GM18858 (cell line): ENCODE measurements around the gene SRP14.

Experiments used
- ATAC-seq: cut with Tn5 transposase; IDR thresholded peaks from one replicate; pipeline ENCODE4 v1.9.1; 2021; ENCODE audit not compliant: unreplicated experiment

The SRP14 gene

DNA sequence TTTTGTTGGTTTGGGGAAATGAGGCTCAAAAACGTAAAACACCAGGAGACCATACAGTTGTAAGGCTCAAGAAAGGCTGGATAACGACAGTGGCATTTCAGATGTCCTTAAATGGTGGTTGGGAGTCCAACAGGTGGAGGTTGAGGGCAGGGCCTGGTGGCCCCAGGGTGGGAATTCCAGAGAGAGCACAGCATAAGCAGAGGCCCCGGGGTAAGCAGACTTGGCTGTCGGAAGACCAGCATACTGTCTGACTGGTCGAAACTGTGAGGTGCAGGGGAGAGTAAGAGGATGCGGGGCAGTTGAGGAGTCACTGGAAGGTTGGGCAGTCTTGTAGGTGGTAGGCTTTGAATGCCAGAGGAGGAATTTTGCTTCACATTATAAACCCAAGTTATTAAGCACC lies 48.3 kb downstream of the SRP14 start:
- no peak for ATAC-seq

DNA sequence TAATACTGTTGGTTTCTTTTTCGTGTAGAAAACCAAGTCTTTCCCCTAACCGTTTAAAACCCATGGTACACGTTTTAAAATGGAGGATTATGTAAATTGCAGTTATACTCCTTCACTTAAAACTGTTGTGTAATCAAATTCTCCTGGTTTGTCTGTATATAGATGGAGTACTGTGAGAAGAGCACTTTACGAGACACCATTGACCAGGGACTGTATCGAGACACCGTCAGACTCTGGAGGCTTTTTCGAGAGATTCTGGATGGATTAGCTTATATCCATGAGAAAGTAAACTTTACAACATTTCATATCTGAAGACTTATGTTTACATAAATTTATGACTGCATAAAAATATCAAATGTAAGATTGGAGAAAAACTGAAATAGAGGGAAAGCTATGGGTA lies 51.2 kb downstream of the SRP14 start:
- ATAC-seq, result no peak
